Cardiac fibroblast (primary cell): ENCODE results near the gene FBXW8.

Experiments used
- DNase-seq, 2 donors: peaks; one replicate each; pipeline versions ENCODE4 v3.0.0 to v3.0.0-alpha.2; 2010; ENCODE audit warnings: low read depth in 2 of 2
- H3K4me3 ChIP-seq, 2 donors: replicated peaks in 1 of 2; 1 replicate in 1 of 2; 2 replicates in 1 of 2; pipeline ENCODE4 v1.5.1; 2011; ENCODE audit warnings: low read depth in 2 of 2, low read length in 2 of 2, mild to moderate bottlenecking in 2 of 2, moderate library complexity in 1 of 2
- CTCF ChIP-seq: IDR thresholded peaks from one replicate; pipeline ENCODE4 v1.5.1; 2011; ENCODE audit warnings: low read depth, mild to moderate bottlenecking, low read length, inconsistent platforms

The FBXW8 gene

DNA sequence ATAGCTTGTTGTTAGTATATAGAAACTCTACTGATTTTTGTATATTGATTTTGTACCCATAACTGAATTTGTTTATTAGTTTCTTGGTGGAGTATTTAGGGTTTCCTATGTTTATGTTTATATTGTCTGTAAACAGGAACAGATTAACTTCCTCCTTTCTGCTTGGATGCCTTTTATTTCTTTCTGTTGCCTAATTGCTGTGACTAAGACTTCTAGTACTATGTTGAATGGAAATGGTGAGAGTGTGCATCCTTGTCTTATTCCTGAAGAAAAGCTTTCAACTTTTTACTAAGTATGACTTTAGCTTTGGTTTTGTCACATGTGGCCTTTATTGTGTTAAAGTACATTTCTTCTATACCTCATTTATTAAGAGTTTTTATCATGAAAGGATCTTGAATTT lies 20.9 kb downstream of the FBXW8 start:
- TF ChIP-seq CTCF = no peak
- peak in 1 of 2 donors; percentile 25 for DNase-seq

DNA sequence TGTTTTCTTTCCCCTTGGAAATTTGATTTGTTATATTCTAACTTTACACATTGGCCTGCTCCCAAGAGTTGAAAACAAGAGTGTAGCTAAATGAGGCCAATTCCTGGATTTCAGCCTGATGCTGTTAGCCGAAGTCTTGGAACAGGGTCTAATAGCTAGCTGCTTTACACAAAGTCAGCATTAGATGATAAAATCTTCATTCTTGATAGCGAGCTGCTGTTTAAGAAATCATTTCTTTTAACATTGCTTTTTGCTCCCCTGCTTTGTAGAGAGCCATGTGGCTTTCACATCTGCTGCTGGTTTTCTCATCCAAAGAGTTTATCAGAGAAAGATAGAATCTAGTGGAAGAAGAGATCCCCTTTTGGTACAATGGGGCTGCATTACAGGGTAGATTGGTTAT lies 22.3 kb downstream of the FBXW8 start:
- DNase-seq = peak in 1 of 2 donors; percentile 36
- no peak overlapping the region for H3K4me3 ChIP-seq
- no peak for TF ChIP-seq CTCF

More for the DNA sequence above, 20.9 kb downstream of the FBXW8 start:
- H3K4me3 ChIP-seq = no peak overlapping the region

DNA sequence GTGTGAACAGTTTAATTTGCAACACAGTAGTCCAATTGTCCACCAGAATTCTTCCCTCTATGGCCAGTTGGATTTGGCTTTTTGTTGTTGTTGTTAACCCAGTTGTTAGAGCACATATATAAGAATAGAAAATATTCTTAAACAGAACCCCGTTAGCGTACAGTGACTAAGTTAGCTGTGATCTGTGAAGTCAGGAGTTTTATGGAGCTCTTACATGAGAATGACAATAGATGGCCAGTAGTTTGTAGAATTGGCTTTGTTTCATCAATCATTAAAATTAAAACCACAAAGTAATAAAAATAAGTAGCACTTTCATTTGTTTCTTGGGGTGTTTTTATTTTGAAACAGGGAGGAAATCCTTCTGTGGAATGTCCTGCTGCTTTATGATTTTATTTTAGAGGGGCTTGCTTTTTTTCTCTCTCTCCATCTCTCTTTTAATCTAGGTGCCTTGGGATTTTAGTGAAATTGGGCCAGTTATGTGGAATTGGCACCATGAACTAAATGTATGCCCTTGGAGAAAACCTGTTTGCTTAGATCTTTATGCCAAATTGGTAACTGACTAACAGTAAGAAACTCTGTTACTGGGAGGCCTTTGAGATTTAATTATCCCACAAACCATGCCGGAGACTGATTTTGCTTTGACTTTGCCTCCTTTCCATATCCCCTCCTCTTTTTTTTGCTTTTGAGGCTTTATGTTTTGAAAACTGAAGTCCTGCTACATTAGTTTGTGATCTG lies 22.9 kb downstream of the FBXW8 start:
- no peak overlapping the region for H3K4me3 ChIP-seq
- TF ChIP-seq CTCF = no peak
- no peak for DNase-seq

GRCh38 chr12:116934908-116935705 lies 24.4 kb downstream of the FBXW8 start:
- TF ChIP-seq CTCF = no peak
- H3K4me3 ChIP-seq = no peak overlapping the region
- no peak for DNase-seq

GRCh38 chr12:116937640-116938039 lies 26.9 kb downstream of the FBXW8 start:
- no peak for TF ChIP-seq CTCF
- no peak for DNase-seq
- H3K4me3 ChIP-seq = no peak overlapping the region

- TF ChIP-seq CTCF = no peak
- H3K4me3 ChIP-seq = no peak overlapping the region
- DNase-seq = no peak
Measured at GRCh38 chr12:116939734-116940133, 29.0 kb downstream of the FBXW8 start.
